Fibroblast of lung (primary cell): ENCODE measurements around the gene ICA1. TPM values are rescaled to one million over a fixed set of nuclear protein-coding genes. Genes with fewer than 3 reads are reported as not detected.

ENCODE experiments used
- DNase-seq, 2 donors: peaks; one replicate each; pipeline versions ENCODE4 v3.0.0 to v3.0.0-alpha.2; 2010; ENCODE audit warnings: low read depth in 2 of 2
- H2AFZ ChIP-seq: 2 replicates; pipeline ENCODE4 v1.5.1; 2012; ENCODE audit warnings: low read length, control low read depth, inconsistent platforms
- H3K27ac ChIP-seq: 2 replicates; pipeline ENCODE4 v1.5.1; 2011; ENCODE audit warnings: low read length, control low read depth; ENCODE audit not compliant: insufficient read depth
- H3K27me3 ChIP-seq: 2 replicates; pipeline ENCODE4 v1.5.1; 2011; ENCODE audit warnings: mild to moderate bottlenecking, low read length; ENCODE audit not compliant: control insufficient read depth, insufficient read depth
- H3K36me3 ChIP-seq: 2 replicates; pipeline ENCODE4 v1.5.1; 2011; ENCODE audit warnings: low read length; ENCODE audit not compliant: control insufficient read depth, insufficient read depth
- H3K4me1 ChIP-seq: 2 replicates; pipeline ENCODE4 v1.5.1; 2011; ENCODE audit warnings: low read length; ENCODE audit not compliant: control insufficient read depth, insufficient read depth; ENCODE audit errors: extremely low read depth
- H3K4me2 ChIP-seq: 2 replicates; pipeline ENCODE4 v1.5.1; 2011; ENCODE audit warnings: low read length, control low read depth; ENCODE audit not compliant: insufficient read depth; ENCODE audit errors: extremely low read depth
- H3K4me3 ChIP-seq, 4 experiments: fragments of 200-600 bp in 1 of 4; sonication (generic) in 1 of 4; replicated peaks in 1 of 4; 2 replicates each; pipeline ENCODE4 v1.5.1; 2011 to 2016; ENCODE audit warnings: low read length in 4 of 4, low read depth in 3 of 4, mild to moderate bottlenecking in 3 of 4, control low read depth in 2 of 4, inconsistent platforms in 1 of 4, mixed read lengths in 1 of 4; ENCODE audit not compliant: insufficient read depth in 1 of 4; ENCODE audit errors: control extremely low read depth in 1 of 4
- H3K79me2 ChIP-seq: 2 replicates; pipeline ENCODE4 v1.5.1; 2012; ENCODE audit warnings: mild to moderate bottlenecking, low read length, inconsistent platforms; ENCODE audit not compliant: control insufficient read depth, insufficient read depth
- H3K9ac ChIP-seq: 2 replicates; pipeline ENCODE4 v1.5.1; 2011; ENCODE audit warnings: mild to moderate bottlenecking, low read length, control low read depth; ENCODE audit not compliant: insufficient read depth
- H3K9me3 ChIP-seq: 2 replicates; pipeline ENCODE4 v1.5.1; 2012; ENCODE audit warnings: low read depth, low read length; ENCODE audit not compliant: control insufficient read depth, insufficient read depth
- H4K20me1 ChIP-seq: 2 replicates; pipeline ENCODE4 v1.5.1; 2011; ENCODE audit warnings: low read length; ENCODE audit not compliant: control insufficient read depth, insufficient read depth; ENCODE audit errors: extremely low read depth
- CTCF ChIP-seq, 2 donors: IDR thresholded peaks in 1 of 2; conservative IDR thresholded peaks in 1 of 2; 1 replicate in 1 of 2; 2 replicates in 1 of 2; pipeline ENCODE4 v1.5.1; 2011 to 2012; ENCODE audit warnings: low read length in 2 of 2, control low read depth in 1 of 2, inconsistent platforms in 1 of 2, low read depth in 1 of 2, mild to moderate bottlenecking in 1 of 2
- EZH2 ChIP-seq: IDR thresholded peaks from 2 replicates; pipeline ENCODE4 v1.5.1; 2012; ENCODE audit warnings: low read length, control low read depth, mild to moderate bottlenecking; ENCODE audit errors: missing control alignments
- polyA plus RNA-seq, 2 donors: library from polyadenylated mRNA; depleted of rRNA in 1 of 2; stranded (reverse) in 1 of 2; unstranded in 1 of 2; fragments of >200 nt; gene quantifications; 2 replicates each; pipeline ENCODE4 v1.2.1, GENCODE V29; 2011 to 2012; ENCODE audit warnings: missing spikeins in 1 of 2
- total RNA-seq: library from RNA; depleted of rRNA; stranded (reverse); fragments of >200 nt; gene quantifications from 2 replicates; pipeline ENCODE4 v1.2.1, GENCODE V29; 2014

Gene ICA1
- total and polyA plus RNA-seq, 2 donors (not counting 1 experiment from before 2014, with no cell fraction given), result 0.17 TPM; not detected in 1

- Histone ChIP-seq H3K4me2 (no peak overlapping the region), H3K9me3 (no peaks in the 10 kb centered on the region), H3K27me3 (no peaks in the 10 kb centered on the region), H3K9ac (no peak overlapping the region), H3K27ac (no peak overlapping the region), H3K79me2 (no peaks in the 10 kb centered on the region), H3K4me1 (no peaks in the 10 kb centered on the region), H3K36me3 (no peaks in the 10 kb centered on the region), H2AFZ (no peak overlapping the region), H4K20me1 (no peaks in the 10 kb centered on the region), H3K4me3 (no peak overlapping the region)
- DNase-seq, result no peak
- TF ChIP-seq CTCF (conservative IDR thresholded peaks at IDR 0.05 in 1 of 2, IDR thresholded peaks at IDR 0.05 in 1 of 2; ENCODE audit: low read depth in 1 of 2, low read length in 2 of 2) (no peak), EZH2 (no peak)
Observed at GRCh38 chr7:8201846-8202441, 60.0 kb downstream of the ICA1 start.

- no peak overlapping the region for H2AFZ ChIP-seq
- no peaks in the 10 kb centered on the region for H3K36me3 ChIP-seq
- H4K20me1 ChIP-seq, result no peaks in the 10 kb centered on the region
- H3K27me3 ChIP-seq, result no peaks in the 10 kb centered on the region
- H3K4me1 ChIP-seq, result no peaks in the 10 kb centered on the region
- no peak overlapping the region for H3K27ac ChIP-seq
- no peaks in the 10 kb centered on the region for H3K9me3 ChIP-seq
- H3K4me2 ChIP-seq, result no peak overlapping the region
- no peak overlapping the region for H3K4me3 ChIP-seq
- no peaks in the 10 kb centered on the region for H3K79me2 ChIP-seq
- H3K9ac ChIP-seq, result no peak overlapping the region
- TF ChIP-seq CTCF (conservative IDR thresholded peaks at IDR 0.05 in 1 of 2, IDR thresholded peaks at IDR 0.05 in 1 of 2; ENCODE audit: low read depth in 1 of 2, low read length in 2 of 2) (no peak), EZH2 (no peak)
- DNase-seq, result no peak
Observed at GRCh38 chr7:8200717-8201116, 61.2 kb downstream of the ICA1 start.

GRCh38 chr7:8200316-8200715, 61.7 kb downstream of the ICA1 start:
- no peaks in the 10 kb centered on the region for H3K79me2 ChIP-seq
- no peak overlapping the region for H3K4me3 ChIP-seq
- no peak overlapping the region for H2AFZ ChIP-seq
- H3K4me2 ChIP-seq, result no peak overlapping the region
- no peaks in the 10 kb centered on the region for H3K9me3 ChIP-seq
- no peaks in the 10 kb centered on the region for H4K20me1 ChIP-seq
- H3K9ac ChIP-seq, result no peak overlapping the region
- no peaks in the 10 kb centered on the region for H3K27me3 ChIP-seq
- no peaks in the 10 kb centered on the region for H3K4me1 ChIP-seq
- no peaks in the 10 kb centered on the region for H3K36me3 ChIP-seq
- TF ChIP-seq CTCF (conservative IDR thresholded peaks at IDR 0.05 in 1 of 2, IDR thresholded peaks at IDR 0.05 in 1 of 2; ENCODE audit: low read depth in 1 of 2, low read length in 2 of 2) (no peak), EZH2 (no peak)
- DNase-seq, result no peak
- no peak overlapping the region for H3K27ac ChIP-seq
